CD4-positive, alpha-beta T cell treated with Interleukin-21 for 1 hour (primary cell): Measurements from ENCODE around the gene EPB41L4B.
A peak's percentile ranks its signal among the peaks of the same experiment; 100 is the strongest.
"Not testable (repeated sequence)": the region's sequence is repeated elsewhere in the genome, so short reads cannot be mapped to it uniquely, and the experiment has no call there.

Experiments used
- DNase-seq: peaks from one replicate; pipeline ENCODE4 v3.0.0-alpha.2; 2020

Gene EPB41L4B

GRCh38 chr9:109320742-109321448 lies at the start of gene EPB41L4B:
TSS of gene EPB41L4B (minus strand) at chr9:109321059. CDS start at chr9:109320446, 613 bp downstream.
- DNase-seq, result peak; percentile 84

- DNase-seq, result no peak
Observed at GRCh38 chr9:109369285-109369684, 48.4 kb upstream of the EPB41L4B start.

- DNase-seq, result no peak
Observed at GRCh38 chr9:109360771-109361170, 39.9 kb upstream of the EPB41L4B start.

GRCh38 chr9:109358968-109359603 lies 38.2 kb upstream of the EPB41L4B start:
- not testable (repeated sequence) for DNase-seq

- no peak for DNase-seq
Observed at GRCh38 chr9:109355564-109356297, 34.9 kb upstream of the EPB41L4B start.

GRCh38 chr9:109354190-109354589 lies 33.3 kb upstream of the EPB41L4B start:
- no peak for DNase-seq

GRCh38 chr9:109351032-109351431 lies 30.2 kb upstream of the EPB41L4B start:
- no peak for DNase-seq

- no peak for DNase-seq
Observed at GRCh38 chr9:109349421-109349846, 28.6 kb upstream of the EPB41L4B start.

GRCh38 chr9:109346904-109347303 lies 26.0 kb upstream of the EPB41L4B start:
- no peak for DNase-seq

GRCh38 chr9:109344866-109345265 lies 24.0 kb upstream of the EPB41L4B start:
- no peak for DNase-seq

GRCh38 chr9:109342878-109343277 lies 22.0 kb upstream of the EPB41L4B start:
- no peak for DNase-seq

GRCh38 chr9:109341561-109341960 lies 20.7 kb upstream of the EPB41L4B start:
- DNase-seq, result no peak

- not testable (repeated sequence) for DNase-seq
Observed at GRCh38 chr9:109340979-109341378, 20.1 kb upstream of the EPB41L4B start.

GRCh38 chr9:109336409-109336808 lies 15.6 kb upstream of the EPB41L4B start:
- DNase-seq, result no peak

GRCh38 chr9:109335929-109336328 lies 15.1 kb upstream of the EPB41L4B start:
- no peak for DNase-seq

- no peak for DNase-seq
Observed at GRCh38 chr9:109335121-109335520, 14.3 kb upstream of the EPB41L4B start.

GRCh38 chr9:109331353-109331752 lies 10.5 kb upstream of the EPB41L4B start:
- DNase-seq, result no peak

- no peak for DNase-seq
Observed at GRCh38 chr9:109329638-109330258, 8.9 kb upstream of the EPB41L4B start.

- DNase-seq, result no peak
Observed at GRCh38 chr9:109328978-109329637, 8.2 kb upstream of the EPB41L4B start.

- no peak for DNase-seq
Observed at GRCh38 chr9:109325089-109325488, 4.2 kb upstream of the EPB41L4B start.

- DNase-seq, result no peak
Observed at GRCh38 chr9:109323771-109324170, 2.9 kb upstream of the EPB41L4B start.

- no peak for DNase-seq
Observed at GRCh38 chr9:109321727-109322126, 868 bp upstream of the EPB41L4B start.

- DNase-seq, result no peak
Observed at GRCh38 chr9:109320331-109320741, 523 bp downstream of the EPB41L4B start.
